Muscle of leg (tissue), 11 donors: ENCODE measurements around the gene ERCC5. TPM values are rescaled to one million over a fixed set of nuclear protein-coding genes. Genes with fewer than 3 reads are reported as not detected.

Experiments used
- DNase-seq: peaks from one replicate; pipeline ENCODE4 v3.0.0; 2013
- H3K27ac ChIP-seq: one replicate; pipeline ENCODE4 v1.5.1; 2013; ENCODE audit warnings: mild to moderate bottlenecking, low read length, control low read depth
- H3K27me3 ChIP-seq: one replicate; pipeline ENCODE4 v1.6.1; 2013; ENCODE audit warnings: low read length; ENCODE audit not compliant: control insufficient read depth, insufficient read depth
- H3K36me3 ChIP-seq: one replicate; pipeline ENCODE4 v1.6.1; 2013; ENCODE audit warnings: low read length; ENCODE audit not compliant: control insufficient read depth, insufficient read depth
- H3K4me1 ChIP-seq: one replicate; pipeline ENCODE4 v1.6.1; 2013; ENCODE audit warnings: low read length; ENCODE audit not compliant: control insufficient read depth, insufficient read depth
- H3K4me3 ChIP-seq: one replicate; pipeline ENCODE4 v1.5.1; 2013; ENCODE audit warnings: low read length, control low read depth
- H3K9me3 ChIP-seq: replicated peaks from 2 replicates; pipeline ENCODE4 v1.6.1; 2013; ENCODE audit warnings: low read depth, low read length; ENCODE audit not compliant: control insufficient read depth
- WGBS: methylation state at CpG from one replicate; pipeline ENCODE4 v1.1.5; 2013; ENCODE audit warnings: missing lambda C conversion rate; ENCODE audit not compliant: insufficient coverage; 5-methylcytosine and 5-hydroxymethylcytosine counted together
- polyA plus RNA-seq, 8 donors: library from polyadenylated mRNA; unstranded; fragments of 120-200 nt; gene quantifications; one replicate each; pipeline versions ENCODE4 v1.2.1 to v1.2.3, GENCODE V29; 2013; ENCODE audit warnings: inconsistent platforms in 1 of 8, low replicate concordance in 1 of 8; ENCODE audit not compliant: insufficient read length in 8 of 8, insufficient read depth in 1 of 8
- total RNA-seq: library from RNA; stranded (reverse); fragments of 120-200 nt; gene quantifications from one replicate; pipeline ENCODE4 v1.2.4, GENCODE V29; 2013

Gene ERCC5
- total and polyA plus RNA-seq, 9 donors: 34.1 to 47.4 (median 39.5) TPM

- H3K27ac ChIP-seq: no peak overlapping the region
- H3K27me3 ChIP-seq: no peaks in the 10 kb centered on the region
- H3K4me3 ChIP-seq: no peak overlapping the region
- no peak for DNase-seq
- WGBS: 78% methylated on average over 7 of the region's 7 CpGs
- H3K4me1 ChIP-seq: no peaks in the 10 kb centered on the region
- peaks cover 16% of the 10 kb centered on the region for H3K36me3 ChIP-seq
- peaks cover 9% of the 10 kb centered on the region for H3K9me3 ChIP-seq
Observed at GRCh38 chr13:102814025-102814607, 31.7 kb upstream of the ERCC5 start.

GRCh38 chr13:102814793-102815192 lies 31.0 kb upstream of the ERCC5 start:
- H3K36me3 ChIP-seq: peaks cover 15% of the 10 kb centered on the region

GRCh38 chr13:102815788-102816187 lies 30.0 kb upstream of the ERCC5 start:
- DNase-seq: no peak
- Histone ChIP-seq H3K4me3 (no peak overlapping the region), H3K27ac (no peak overlapping the region)

More at GRCh38 chr13:102814793-102815192, 31.0 kb upstream of the ERCC5 start:
- Histone ChIP-seq H3K4me1 (no peaks in the 10 kb centered on the region), H3K27ac (no peak overlapping the region), H3K27me3 (no peaks in the 10 kb centered on the region), H3K9me3 (peaks cover 9% of the 10 kb centered on the region), H3K4me3 (no peak overlapping the region)
- DNase-seq: no peak
- WGBS: 80% methylated on average over 1 of the region's 6 CpGs

GRCh38 chr13:102816708-102817107 lies 29.1 kb upstream of the ERCC5 start:
- Histone ChIP-seq H3K27ac (no peak overlapping the region), H3K4me1 (no peaks in the 10 kb centered on the region), H3K36me3 (peaks cover 10% of the 10 kb centered on the region), H3K4me3 (no peak overlapping the region), H3K9me3 (peaks cover 2% of the 10 kb centered on the region), H3K27me3 (no peaks in the 10 kb centered on the region)
- no peak for DNase-seq
- WGBS: 59% methylated on average over 2 of the region's 4 CpGs

More at GRCh38 chr13:102815788-102816187, 30.0 kb upstream of the ERCC5 start:
- 93% methylated on average over 2 of the region's 5 CpGs for WGBS
- no peaks in the 10 kb centered on the region for H3K27me3 ChIP-seq
- peaks cover 9% of the 10 kb centered on the region for H3K36me3 ChIP-seq
- peaks cover 6% of the 10 kb centered on the region for H3K9me3 ChIP-seq
- H3K4me1 ChIP-seq: no peaks in the 10 kb centered on the region

- DNase-seq: no peak
- Histone ChIP-seq H3K4me1 (no peaks in the 10 kb centered on the region), H3K27ac (no peak overlapping the region), H3K9me3 (no peaks in the 10 kb centered on the region), H3K36me3 (peaks cover 14% of the 10 kb centered on the region), H3K4me3 (no peak overlapping the region), H3K27me3 (no peaks in the 10 kb centered on the region)
- WGBS: no CpG with 5 or more reads among the region's 1 CpG
Observed at GRCh38 chr13:102817241-102817640, 28.6 kb upstream of the ERCC5 start.

- H3K27me3 ChIP-seq: no peaks in the 10 kb centered on the region
- H3K36me3 ChIP-seq: peaks cover 17% of the 10 kb centered on the region
- H3K9me3 ChIP-seq: no peaks in the 10 kb centered on the region
- DNase-seq: no peak
- no peaks in the 10 kb centered on the region for H3K4me1 ChIP-seq
- H3K4me3 ChIP-seq: no peak overlapping the region
- H3K27ac ChIP-seq: no peak overlapping the region
Observed at GRCh38 chr13:102817907-102818306, 27.9 kb upstream of the ERCC5 start.

GRCh38 chr13:102825400-102825799 lies 20.4 kb upstream of the ERCC5 start:
- DNase-seq: no peak
- Histone ChIP-seq H3K36me3 (peaks cover 30% of the 10 kb centered on the region), H3K4me1 (no peaks in the 10 kb centered on the region), H3K9me3 (no peaks in the 10 kb centered on the region), H3K27ac (no peak overlapping the region), H3K4me3 (no peak overlapping the region), H3K27me3 (no peaks in the 10 kb centered on the region)
- 64% methylated on average over 2 of the region's 4 CpGs for WGBS

GRCh38 chr13:102825921-102826706 lies 19.7 kb upstream of the ERCC5 start:
- WGBS: 94% methylated on average over 3 of the region's 8 CpGs
- H3K9me3 ChIP-seq: no peaks in the 10 kb centered on the region
- no peak for DNase-seq
- H3K27me3 ChIP-seq: no peaks in the 10 kb centered on the region
- no peak overlapping the region for H3K27ac ChIP-seq
- peaks cover 30% of the 10 kb centered on the region for H3K36me3 ChIP-seq
- H3K4me3 ChIP-seq: no peak overlapping the region
- no peaks in the 10 kb centered on the region for H3K4me1 ChIP-seq

- DNase-seq: no peak
- Histone ChIP-seq H3K9me3 (no peaks in the 10 kb centered on the region), H3K27ac (no peak overlapping the region), H3K4me3 (no peak overlapping the region), H3K36me3 (peaks cover 20% of the 10 kb centered on the region), H3K4me1 (no peaks in the 10 kb centered on the region), H3K27me3 (no peaks in the 10 kb centered on the region)
- WGBS: no CpG with 5 or more reads among the region's 4 CpGs
Observed at GRCh38 chr13:102830646-102831045, 15.2 kb upstream of the ERCC5 start.

GRCh38 chr13:102836471-102836870 lies 9.4 kb upstream of the ERCC5 start:
- Histone ChIP-seq H3K4me1 (no peaks in the 10 kb centered on the region), H3K4me3 (no peak overlapping the region), H3K36me3 (peaks cover 22% of the 10 kb centered on the region), H3K9me3 (no peaks in the 10 kb centered on the region), H3K27ac (no peak overlapping the region), H3K27me3 (no peaks in the 10 kb centered on the region)
- DNase-seq: no peak
- WGBS: no CpG with 5 or more reads among the region's 4 CpGs
